ENCODE results near the gene DRC1. TPM values are rescaled to one million over a fixed set of nuclear protein-coding genes. Genes with fewer than 3 reads are reported as not detected.

DRC1 gene
- total and polyA plus RNA-seq, 8 donors = 0.19 to 0.54 TPM; not detected in 6

DNA sequence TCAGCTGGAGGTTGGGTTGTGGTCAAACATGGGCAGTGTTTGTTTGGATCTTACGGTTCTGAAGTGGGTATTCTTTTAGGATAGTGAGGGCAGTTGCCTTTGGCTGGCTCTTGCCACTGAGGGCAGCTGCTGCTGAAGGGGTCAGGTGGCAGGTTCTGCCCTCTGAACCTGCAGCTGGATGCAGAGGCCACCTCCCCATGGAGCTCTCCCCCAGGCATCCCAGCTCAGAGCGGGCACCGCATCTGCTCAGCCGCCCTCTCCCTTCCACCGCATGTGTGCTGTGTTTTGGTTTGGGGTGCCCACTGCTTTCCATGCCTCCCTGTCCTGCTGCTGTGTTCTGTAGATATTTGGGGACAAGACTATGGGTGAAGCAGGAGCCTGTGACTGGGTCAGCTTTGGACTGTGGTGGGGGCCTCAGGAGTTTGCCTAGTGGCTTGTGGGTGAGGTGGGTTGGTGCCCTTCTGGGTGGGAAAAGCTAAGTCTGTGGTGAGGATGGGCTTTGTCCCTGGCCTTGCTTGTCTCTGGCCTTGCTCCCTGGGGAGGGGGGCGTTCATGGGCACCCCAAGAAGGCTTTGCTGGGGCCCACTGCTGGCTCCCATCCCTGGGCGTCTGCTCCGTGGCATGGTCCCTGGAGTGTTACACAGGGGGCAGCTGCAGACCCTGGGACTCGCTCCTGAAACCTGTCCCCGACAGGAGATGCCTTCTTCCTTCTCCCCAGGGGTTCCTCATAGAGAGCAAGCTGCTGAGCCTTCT is 47.7 kb downstream of the DRC1 start:
- Histone ChIP-seq H3K4me1 (no peaks in the 10 kb centered on the region), H3K27ac (no peak overlapping the region), H3K27me3 (no peaks in the 10 kb centered on the region), H3K36me3 (no peaks in the 10 kb centered on the region), H3K9me3 (no peaks in the 10 kb centered on the region), H3K4me3 (no peak overlapping the region)
- TF ChIP-seq, protein P1, sequence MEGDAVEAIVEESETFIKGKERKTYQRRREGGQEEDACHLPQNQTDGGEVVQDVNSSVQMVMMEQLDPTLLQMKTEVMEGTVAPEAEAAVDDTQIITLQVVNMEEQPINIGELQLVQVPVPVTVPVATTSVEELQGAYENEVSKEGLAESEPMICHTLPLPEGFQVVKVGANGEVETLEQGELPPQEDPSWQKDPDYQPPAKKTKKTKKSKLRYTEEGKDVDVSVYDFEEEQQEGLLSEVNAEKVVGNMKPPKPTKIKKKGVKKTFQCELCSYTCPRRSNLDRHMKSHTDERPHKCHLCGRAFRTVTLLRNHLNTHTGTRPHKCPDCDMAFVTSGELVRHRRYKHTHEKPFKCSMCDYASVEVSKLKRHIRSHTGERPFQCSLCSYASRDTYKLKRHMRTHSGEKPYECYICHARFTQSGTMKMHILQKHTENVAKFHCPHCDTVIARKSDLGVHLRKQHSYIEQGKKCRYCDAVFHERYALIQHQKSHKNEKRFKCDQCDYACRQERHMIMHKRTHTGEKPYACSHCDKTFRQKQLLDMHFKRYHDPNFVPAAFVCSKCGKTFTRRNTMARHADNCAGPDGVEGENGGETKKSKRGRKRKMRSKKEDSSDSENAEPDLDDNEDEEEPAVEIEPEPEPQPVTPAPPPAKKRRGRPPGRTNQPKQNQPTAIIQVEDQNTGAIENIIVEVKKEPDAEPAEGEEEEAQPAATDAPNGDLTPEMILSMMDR (IDR thresholded peaks at IDR 0.05) = no peak
- intact Hi-C loops (cut with DNase I) = no loop called here
- WGBS, 2 donors = 93 to 94% methylated on average over 10 of the region's 10 CpGs
- ATAC-seq (no peak), DNase-seq (peak in 1 of 6 donors; percentile 30), FAIRE-seq (no peak)

DNA sequence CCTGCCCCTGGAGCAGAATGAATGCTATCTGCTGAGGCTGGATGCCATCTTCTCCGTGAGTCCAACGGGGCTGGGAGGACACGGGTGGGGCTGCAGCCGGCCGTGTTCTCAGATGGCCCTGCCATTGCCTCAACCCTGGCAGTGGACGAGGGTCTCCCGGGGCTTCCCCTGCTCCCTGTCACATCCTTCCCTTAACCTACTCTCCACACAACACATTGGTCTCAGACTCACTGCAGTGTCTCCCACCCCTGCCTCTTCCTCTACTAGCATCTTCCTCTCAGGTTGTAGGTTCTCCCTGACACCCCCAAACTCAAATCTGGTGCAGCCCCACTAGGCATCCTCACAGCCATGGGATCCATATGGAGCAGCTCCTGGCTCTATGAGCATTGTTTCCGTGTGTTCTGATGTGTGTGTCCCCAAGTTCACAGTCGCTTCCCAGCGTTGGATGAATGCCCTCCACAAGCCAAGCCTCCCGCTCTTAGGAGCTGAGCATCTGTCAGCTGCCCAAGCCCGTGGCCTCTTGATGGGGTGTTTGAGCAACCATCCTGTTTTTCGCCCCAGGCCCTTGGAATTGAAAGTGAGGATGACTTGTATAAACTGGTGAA is 48.4 kb downstream of the DRC1 start:
- H3K27ac ChIP-seq = no peak overlapping the region
- H3K9me3 ChIP-seq = no peaks in the 10 kb centered on the region
- 85 to 86% methylated on average over 13 of the region's 13 CpGs for WGBS, 2 donors
- no peaks in the 10 kb centered on the region for H3K27me3 ChIP-seq
- no peaks in the 10 kb centered on the region for H3K4me1 ChIP-seq
- TF ChIP-seq, protein P1 (IDR thresholded peaks at IDR 0.05) = no peak
- no peaks in the 10 kb centered on the region for H3K36me3 ChIP-seq
- no peak overlapping the region for H3K4me3 ChIP-seq
- FAIRE-seq = no peak
- ATAC-seq = no peak
- peak in 1 of 6 donors; percentile 28 for DNase-seq
- intact Hi-C loops (cut with DNase I) = no loop called here

DNA sequence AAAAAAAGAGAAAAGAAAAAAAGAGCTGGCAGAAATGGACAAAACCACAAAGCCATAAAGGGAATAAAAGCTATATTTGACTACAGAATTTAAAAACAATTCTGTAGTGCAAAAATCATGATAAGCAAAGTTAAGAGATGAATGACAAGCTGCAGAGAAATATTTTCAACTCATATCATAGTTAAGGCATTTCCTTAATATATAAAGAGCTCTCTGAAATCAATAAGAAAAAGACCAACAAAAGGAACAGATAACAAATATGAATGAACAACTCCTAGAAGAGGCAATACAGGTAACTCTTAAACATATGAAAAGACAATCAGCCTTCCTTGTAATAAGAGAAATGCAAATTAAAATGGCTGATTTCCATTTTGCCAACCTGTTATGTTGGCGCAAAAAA is 50.0 kb downstream of the DRC1 start:
- TF ChIP-seq, protein P1 (IDR thresholded peaks at IDR 0.05) = no peak
- intact Hi-C loops (cut with DNase I) = no loop called here
- no peaks in the 10 kb centered on the region for H3K27me3 ChIP-seq
- DNase-seq = no peak
- no peak for ATAC-seq
- H3K27ac ChIP-seq = no peak overlapping the region
- no peaks in the 10 kb centered on the region for H3K4me1 ChIP-seq
- H3K36me3 ChIP-seq = no peaks in the 10 kb centered on the region
- WGBS, 2 donors = 94 to 100% methylated on average over 1 of the region's 1 CpG
- FAIRE-seq = no peak
- no peaks in the 10 kb centered on the region for H3K9me3 ChIP-seq
- no peak overlapping the region for H3K4me3 ChIP-seq

DNA sequence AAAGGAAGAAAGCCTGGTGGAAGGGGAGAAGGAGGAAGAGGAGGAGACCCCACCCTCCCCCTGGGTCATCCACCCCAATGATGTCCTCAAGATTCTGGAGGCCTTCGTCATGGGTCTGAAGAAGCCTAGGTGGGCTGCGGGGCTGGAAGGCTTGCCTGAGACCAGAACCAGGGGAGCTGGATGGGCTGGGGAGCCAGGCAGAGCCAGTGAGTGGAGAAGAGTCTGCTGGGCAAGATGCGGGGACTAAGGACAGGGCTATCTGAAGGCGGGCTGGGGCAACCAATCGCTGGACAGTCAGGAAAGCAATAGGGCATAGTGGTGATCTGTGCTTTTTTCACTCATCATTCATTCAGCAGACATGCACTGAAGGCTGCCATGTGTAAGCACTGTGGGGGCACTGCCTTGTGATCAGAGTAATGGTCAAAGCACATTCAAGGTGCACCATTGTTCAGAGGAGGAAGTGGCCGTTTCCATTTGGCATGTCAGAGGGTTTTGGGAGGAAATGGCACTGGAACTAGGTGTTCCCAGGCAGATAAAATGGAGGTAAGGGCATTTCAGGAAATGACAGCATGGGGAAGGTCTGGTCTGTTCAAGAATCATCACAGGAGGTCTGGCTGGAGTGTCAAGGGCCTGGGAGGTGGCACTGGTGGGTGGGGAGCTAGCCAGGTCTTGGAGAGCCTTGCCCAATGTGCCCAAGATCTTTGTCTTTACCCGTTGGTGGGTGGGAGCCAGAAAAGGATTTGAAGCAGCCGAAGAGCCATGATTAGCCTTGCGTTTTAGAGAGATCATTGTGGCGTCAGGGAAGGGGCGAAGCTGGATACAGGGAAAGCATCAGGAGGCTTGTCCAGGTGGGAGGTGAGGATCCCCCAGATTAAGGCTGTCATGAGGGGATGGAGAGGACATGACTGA is 52.0 kb downstream of the DRC1 start:
- intact Hi-C loops (cut with DNase I) = no loop called here
- 82 to 84% methylated on average over 11 of the region's 11 CpGs for WGBS, 2 donors

More for the DNA sequence above, 52.0 kb downstream of the DRC1 start:
- no peak overlapping the region for H3K4me3 ChIP-seq
- H3K9me3 ChIP-seq = no peaks in the 10 kb centered on the region
- no peak for ATAC-seq
- H3K4me1 ChIP-seq = no peaks in the 10 kb centered on the region
- H3K27ac ChIP-seq = no peak overlapping the region
- TF ChIP-seq, protein P1 (IDR thresholded peaks at IDR 0.05) = no peak
- peak in 1 of 6 donors; percentile 17 for DNase-seq
- FAIRE-seq = no peak
- no peaks in the 10 kb centered on the region for H3K36me3 ChIP-seq
- H3K27me3 ChIP-seq = no peaks in the 10 kb centered on the region

All from pancreas (tissue), 10 donors.